ENCODE results near the gene IPO5.

The IPO5 gene

GRCh38 chr13:98052412-98052811 is 98.9 kb downstream of the IPO5 start:
- TF ChIP-seq CTCF (IDR thresholded peaks at IDR 0.05; ENCODE audit: low read depth, low read length), result no peak
- no peak for TF ChIP-seq MYC (IDR thresholded peaks at IDR 0.05; ENCODE audit: low read depth, low read length)
- TF ChIP-seq POLR2A (IDR thresholded peaks at IDR 0.05; ENCODE audit: extremely low read depth, insufficient read length), result no peak
- no peak for TF ChIP-seq MAX (IDR thresholded peaks at IDR 0.05; ENCODE audit: low read depth, low read length)
- no peak for DNase-seq (ENCODE audit: low read depth)
- H3K4me3 ChIP-seq (ENCODE audit: low read depth, low read length), result no peak overlapping the region

- no peak for TF ChIP-seq POLR2A (IDR thresholded peaks at IDR 0.05; ENCODE audit: extremely low read depth, insufficient read length)
- no peak for TF ChIP-seq MYC (IDR thresholded peaks at IDR 0.05; ENCODE audit: low read depth, low read length)
- TF ChIP-seq CTCF (IDR thresholded peaks at IDR 0.05; ENCODE audit: low read depth, low read length), result no peak
- no peak for TF ChIP-seq MAX (IDR thresholded peaks at IDR 0.05; ENCODE audit: low read depth, low read length)
- no peak for DNase-seq (ENCODE audit: low read depth)
These were observed 100.8 kb downstream of the IPO5 start for GRCh38 chr13:98054301-98054700.

GRCh38 chr13:98055623-98056022 is 102.1 kb downstream of the IPO5 start:
- no peak overlapping the region for H3K4me3 ChIP-seq (ENCODE audit: low read depth, low read length)
- no peak for TF ChIP-seq CTCF (IDR thresholded peaks at IDR 0.05; ENCODE audit: low read depth, low read length)
- no peak for TF ChIP-seq POLR2A (IDR thresholded peaks at IDR 0.05; ENCODE audit: extremely low read depth, insufficient read length)
- TF ChIP-seq MYC (IDR thresholded peaks at IDR 0.05; ENCODE audit: low read depth, low read length), result no peak
- TF ChIP-seq MAX (IDR thresholded peaks at IDR 0.05; ENCODE audit: low read depth, low read length), result no peak
- no peak for DNase-seq (ENCODE audit: low read depth)

More at GRCh38 chr13:98054301-98054700, 100.8 kb downstream of the IPO5 start:
- H3K4me3 ChIP-seq (ENCODE audit: low read depth, low read length), result no peak overlapping the region

GRCh38 chr13:98056839-98057410 is 103.5 kb downstream of the IPO5 start:
- DNase-seq (ENCODE audit: low read depth), result no peak
- no peak for TF ChIP-seq MYC (IDR thresholded peaks at IDR 0.05; ENCODE audit: low read depth, low read length)
- no peak for TF ChIP-seq MAX (IDR thresholded peaks at IDR 0.05; ENCODE audit: low read depth, low read length)
- no peak for TF ChIP-seq CTCF (IDR thresholded peaks at IDR 0.05; ENCODE audit: low read depth, low read length)
- no peak for TF ChIP-seq POLR2A (IDR thresholded peaks at IDR 0.05; ENCODE audit: extremely low read depth, insufficient read length)
- H3K4me3 ChIP-seq (ENCODE audit: low read depth, low read length), result no peak overlapping the region

- no peak for DNase-seq (ENCODE audit: low read depth)
- no peak for TF ChIP-seq POLR2A (IDR thresholded peaks at IDR 0.05; ENCODE audit: extremely low read depth, insufficient read length)
- TF ChIP-seq MAX (IDR thresholded peaks at IDR 0.05; ENCODE audit: low read depth, low read length), result no peak
- TF ChIP-seq CTCF (IDR thresholded peaks at IDR 0.05; ENCODE audit: low read depth, low read length), result no peak
- no peak for TF ChIP-seq MYC (IDR thresholded peaks at IDR 0.05; ENCODE audit: low read depth, low read length)
- no peak overlapping the region for H3K4me3 ChIP-seq (ENCODE audit: low read depth, low read length)
These were observed 105.8 kb downstream of the IPO5 start for GRCh38 chr13:98059276-98059675.

Measured in NB4 (cell line).